HG03066 (cell line): Measurements from ENCODE around the gene LIX1.
"Not testable (repeated sequence)": the region's sequence is repeated elsewhere in the genome, so short reads cannot be mapped to it uniquely, and the experiment has no call there.

Experiments
- ATAC-seq: cut with Tn5 transposase; IDR thresholded peaks from one replicate; pipeline ENCODE4 v1.9.1; 2021; ENCODE audit warnings: low read depth; ENCODE audit not compliant: unreplicated experiment

Gene LIX1

GRCh38 chr5:97142521-97143254 is at the start of gene LIX1:
Gene LIX1, minus strand, starts transcription at chr5:97142611. Its CDS starts 35 bp downstream, at chr5:97142576.
- peak; percentile 56 for ATAC-seq

- no peak for ATAC-seq
Observed at GRCh38 chr5:97191893-97192292, 49.5 kb upstream of the LIX1 start.

- ATAC-seq, result not testable (repeated sequence)
Observed at GRCh38 chr5:97189523-97189922, 47.1 kb upstream of the LIX1 start.

- no peak for ATAC-seq
Observed at GRCh38 chr5:97183930-97184213, 41.5 kb upstream of the LIX1 start.

GRCh38 chr5:97183100-97183929 is 40.9 kb upstream of the LIX1 start, which contains the start of gene RIOK2:
Gene RIOK2, minus strand, starts transcription at chr5:97183247. Its CDS starts 56 bp downstream, at chr5:97183191.
- ATAC-seq, result peak; percentile 90

- ATAC-seq, result no peak
Observed at GRCh38 chr5:97182571-97183099, 40.2 kb upstream of the LIX1 start.

GRCh38 chr5:97181856-97182545 is 39.6 kb upstream of the LIX1 start:
- ATAC-seq, result no peak

- not testable (repeated sequence) for ATAC-seq
Observed at GRCh38 chr5:97179457-97179856, 37.0 kb upstream of the LIX1 start.

- ATAC-seq, result no peak
Observed at GRCh38 chr5:97172227-97172626, 29.8 kb upstream of the LIX1 start.

GRCh38 chr5:97171703-97172102 is 29.3 kb upstream of the LIX1 start:
- no peak for ATAC-seq

GRCh38 chr5:97167435-97167834 is 25.0 kb upstream of the LIX1 start:
- ATAC-seq, result peak; percentile 74

GRCh38 chr5:97165726-97166125 is 23.3 kb upstream of the LIX1 start:
- ATAC-seq, result no peak

- ATAC-seq, result no peak
Observed at GRCh38 chr5:97164846-97165245, 22.4 kb upstream of the LIX1 start.

GRCh38 chr5:97163790-97164285 is 21.4 kb upstream of the LIX1 start:
- no peak for ATAC-seq

- no peak for ATAC-seq
Observed at GRCh38 chr5:97163360-97163764, 21.0 kb upstream of the LIX1 start.

- ATAC-seq, result no peak
Observed at GRCh38 chr5:97162045-97162444, 19.6 kb upstream of the LIX1 start.

GRCh38 chr5:97157689-97158088 is 15.3 kb upstream of the LIX1 start:
- no peak for ATAC-seq

GRCh38 chr5:97151370-97151769 is 9.0 kb upstream of the LIX1 start:
- no peak for ATAC-seq

- ATAC-seq, result no peak
Observed at GRCh38 chr5:97150401-97150800, 8.0 kb upstream of the LIX1 start.

GRCh38 chr5:97149709-97150108 is 7.3 kb upstream of the LIX1 start:
- ATAC-seq, result no peak

GRCh38 chr5:97148288-97148687 is 5.9 kb upstream of the LIX1 start:
- ATAC-seq, result no peak
